Measurements from ENCODE around the gene HCFC1.
A peak's percentile ranks its signal among the peaks of the same experiment; 100 is the strongest.

DNA sequence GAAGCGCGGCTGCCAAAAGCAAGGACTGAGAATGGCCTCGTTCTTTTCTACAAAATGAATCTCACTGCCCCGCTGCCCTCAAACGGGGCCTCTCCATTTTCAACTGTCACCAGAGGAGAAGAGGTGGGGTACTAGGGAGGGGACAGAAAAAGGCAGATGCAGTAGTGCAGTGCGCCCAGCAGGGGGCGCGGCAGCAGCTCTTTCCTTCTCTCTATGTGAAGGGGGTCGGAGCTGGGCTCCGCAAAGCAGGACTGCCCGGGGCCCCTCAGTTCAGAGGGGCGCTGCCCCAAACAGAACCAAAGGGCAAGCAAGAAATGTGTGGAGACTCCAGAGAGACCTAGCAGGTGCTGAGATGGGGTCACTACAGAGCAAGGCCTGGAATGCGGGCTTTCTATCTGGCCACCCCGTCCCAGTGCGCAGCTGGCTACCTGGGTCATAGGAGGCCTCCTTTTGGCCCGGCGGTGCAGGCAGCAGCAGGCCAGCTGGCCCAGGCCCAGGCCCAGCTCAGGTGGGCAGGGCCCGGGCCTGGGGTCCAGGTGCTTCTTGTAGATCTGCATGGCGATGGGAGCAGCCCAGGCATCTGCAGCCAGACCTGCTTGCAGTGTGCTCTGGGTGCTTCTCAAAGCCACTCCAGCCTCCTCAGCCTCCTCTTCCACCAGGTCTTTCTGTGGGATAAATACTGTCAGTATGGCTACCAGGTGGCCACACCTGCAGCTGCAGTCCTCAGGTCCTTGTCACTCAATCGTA, 42.2 kb upstream of the HCFC1 start:
- TF ChIP-seq, protein P1, sequence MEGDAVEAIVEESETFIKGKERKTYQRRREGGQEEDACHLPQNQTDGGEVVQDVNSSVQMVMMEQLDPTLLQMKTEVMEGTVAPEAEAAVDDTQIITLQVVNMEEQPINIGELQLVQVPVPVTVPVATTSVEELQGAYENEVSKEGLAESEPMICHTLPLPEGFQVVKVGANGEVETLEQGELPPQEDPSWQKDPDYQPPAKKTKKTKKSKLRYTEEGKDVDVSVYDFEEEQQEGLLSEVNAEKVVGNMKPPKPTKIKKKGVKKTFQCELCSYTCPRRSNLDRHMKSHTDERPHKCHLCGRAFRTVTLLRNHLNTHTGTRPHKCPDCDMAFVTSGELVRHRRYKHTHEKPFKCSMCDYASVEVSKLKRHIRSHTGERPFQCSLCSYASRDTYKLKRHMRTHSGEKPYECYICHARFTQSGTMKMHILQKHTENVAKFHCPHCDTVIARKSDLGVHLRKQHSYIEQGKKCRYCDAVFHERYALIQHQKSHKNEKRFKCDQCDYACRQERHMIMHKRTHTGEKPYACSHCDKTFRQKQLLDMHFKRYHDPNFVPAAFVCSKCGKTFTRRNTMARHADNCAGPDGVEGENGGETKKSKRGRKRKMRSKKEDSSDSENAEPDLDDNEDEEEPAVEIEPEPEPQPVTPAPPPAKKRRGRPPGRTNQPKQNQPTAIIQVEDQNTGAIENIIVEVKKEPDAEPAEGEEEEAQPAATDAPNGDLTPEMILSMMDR (IDR thresholded peaks at IDR 0.05; ENCODE audit: poor library complexity), result peak; percentile 58
- TF ChIP-seq EZH2 (IDR thresholded peaks at IDR 0.05; ENCODE audit: borderline replicate concordance) (no peak), EZH2phosphoT487 (IDR thresholded peaks at IDR 0.05; ENCODE audit: low read depth, severe bottlenecking, unreplicated experiment) (no peak)

Data from hepatocyte (in vitro differentiated cells).